Activated CD4-positive, alpha-beta T cell treated with anti-CD3 and anti-CD28 coated beads, Interleukin-10, Interleukin-2, amounts not matched to agents 100 ng/mL and 50 ng/mL, durations not matched to agents 16 hours and 8 hours (primary cell): Measurements from ENCODE around the gene FAM83C.

Experiments
- DNase-seq: peaks from one replicate; pipeline ENCODE4 v3.0.0-alpha.2; 2020

Gene FAM83C

GRCh38 chr20:35291654-35292503 lies at the start of gene FAM83C:
TSS of gene FAM83C (minus strand) at chr20:35292425. CDS start at chr20:35292304, 121 bp downstream.
- DNase-seq: no peak

DNA sequence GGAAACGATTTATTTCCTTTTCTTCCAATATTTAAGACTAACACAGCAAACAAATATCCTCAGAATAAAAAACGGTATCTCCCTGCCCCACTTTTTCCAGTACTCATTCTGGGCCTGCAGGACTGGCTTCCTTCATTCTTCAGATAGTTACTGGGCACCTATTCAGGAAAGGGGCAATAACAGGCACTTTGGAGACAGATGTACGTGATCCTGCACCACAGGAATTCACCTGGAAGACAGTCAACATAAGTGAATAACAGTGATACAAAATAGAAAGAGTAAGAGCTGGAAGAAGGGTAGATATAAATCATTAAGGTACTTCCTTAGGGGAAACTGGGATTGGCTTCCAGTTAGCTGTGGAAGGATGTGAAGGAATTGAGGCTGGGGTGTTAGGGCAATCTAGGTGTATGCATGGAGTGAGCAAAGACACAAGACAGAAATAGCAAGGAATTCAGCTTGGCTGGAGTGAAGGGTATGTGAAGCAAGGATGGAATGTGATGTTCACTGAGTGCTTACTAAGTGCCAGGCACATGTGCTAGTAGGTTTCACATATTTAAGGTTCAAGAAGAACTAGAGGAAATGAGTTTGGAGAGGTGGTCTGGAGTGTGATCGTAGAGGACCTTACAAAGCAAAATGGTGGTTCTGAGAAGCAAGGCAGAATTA lies 49.3 kb upstream of the FAM83C start:
- no peak for DNase-seq

DNA sequence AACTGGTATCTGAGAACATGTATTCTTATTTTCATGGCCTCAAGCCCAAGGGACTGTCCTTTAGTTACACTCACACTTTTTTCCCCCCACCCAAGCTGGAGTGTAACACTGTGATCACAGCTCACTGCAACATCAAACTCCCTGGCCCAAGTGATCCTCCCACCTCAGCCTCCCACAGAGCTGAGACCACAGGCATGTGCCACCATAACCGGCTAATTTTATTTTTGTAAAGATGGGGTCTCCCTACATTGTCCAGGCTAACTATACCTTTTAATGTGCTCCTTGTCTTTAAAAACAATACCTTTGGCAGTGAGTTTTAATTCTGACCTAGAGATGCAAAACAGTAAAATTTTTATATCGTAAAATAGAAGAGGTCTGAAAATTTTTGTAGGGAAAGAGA lies 48.2 kb upstream of the FAM83C start:
- DNase-seq: no peak

DNA sequence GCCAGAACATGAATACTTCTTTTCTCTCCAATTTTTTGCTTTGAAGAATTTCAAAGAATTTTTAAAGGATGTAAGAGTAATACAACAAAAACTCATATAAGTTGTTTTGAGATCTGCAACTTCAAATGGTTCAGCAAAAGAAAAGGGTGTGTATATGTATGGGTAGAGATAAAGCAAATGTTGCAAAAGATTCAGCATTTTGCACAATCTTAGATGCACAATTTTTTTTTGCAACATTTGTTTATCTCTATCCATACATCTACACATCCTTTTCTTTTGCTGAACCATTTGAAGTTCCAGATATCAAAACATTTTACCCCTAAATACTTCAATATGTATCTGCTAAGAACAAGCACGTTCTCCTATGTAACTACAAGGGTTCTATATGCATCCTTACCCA lies 47.4 kb upstream of the FAM83C start:
- no peak for DNase-seq

DNA sequence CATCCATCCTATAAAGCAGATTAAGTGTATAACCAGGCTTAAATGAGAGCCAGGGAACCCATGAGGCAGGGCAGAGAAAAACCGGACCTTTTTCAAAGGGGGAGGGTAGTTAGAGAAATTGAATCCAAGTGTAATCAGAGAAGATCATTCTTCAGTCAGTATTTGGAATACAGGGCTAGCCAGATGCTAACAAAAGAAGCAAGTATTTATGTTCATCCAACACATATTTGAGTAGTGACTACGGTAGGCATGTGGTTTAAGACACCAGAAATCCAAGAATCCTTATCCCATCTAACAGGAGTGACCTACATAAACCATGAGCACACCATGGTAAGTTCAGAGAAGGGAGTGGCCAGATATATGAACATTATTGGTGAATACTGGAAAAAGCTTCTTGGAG lies 46.8 kb upstream of the FAM83C start:
- DNase-seq: no peak

DNA sequence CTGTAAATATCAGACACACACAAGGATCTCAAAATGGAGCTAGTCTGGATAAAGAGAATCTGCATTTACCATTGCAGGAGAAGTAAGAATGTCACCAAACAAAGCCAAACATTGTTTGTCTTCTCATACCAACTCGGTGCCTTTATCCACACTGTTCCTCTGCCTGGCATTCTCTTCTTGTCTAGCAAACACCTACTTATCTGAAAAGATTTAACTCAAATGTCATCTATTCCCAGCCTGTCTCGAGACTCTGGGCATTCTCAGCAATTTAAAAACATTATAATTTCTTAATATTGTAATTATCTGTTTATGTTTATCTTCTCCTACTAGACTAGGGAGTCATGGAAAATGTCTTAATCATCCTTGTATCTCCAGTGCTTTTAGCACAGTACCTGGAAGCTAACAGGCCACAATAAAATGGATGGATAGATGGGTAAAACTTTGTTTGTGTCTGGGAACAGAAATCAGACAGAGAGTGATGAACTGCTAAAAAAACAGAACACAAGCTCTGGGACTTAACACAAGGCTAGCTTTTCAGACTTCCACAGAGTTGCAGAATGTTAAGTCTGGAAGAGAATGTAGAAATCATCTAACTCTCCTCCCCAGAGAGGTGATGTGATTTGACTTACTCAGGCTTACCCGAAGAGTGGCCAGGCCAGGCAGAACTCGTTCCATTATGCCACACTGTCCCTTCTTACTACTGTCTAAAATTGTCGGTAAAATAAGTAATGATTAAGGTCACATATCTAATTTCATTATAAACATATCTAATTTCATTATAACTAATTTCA lies 42.3 kb upstream of the FAM83C start:
- no peak for DNase-seq

DNA sequence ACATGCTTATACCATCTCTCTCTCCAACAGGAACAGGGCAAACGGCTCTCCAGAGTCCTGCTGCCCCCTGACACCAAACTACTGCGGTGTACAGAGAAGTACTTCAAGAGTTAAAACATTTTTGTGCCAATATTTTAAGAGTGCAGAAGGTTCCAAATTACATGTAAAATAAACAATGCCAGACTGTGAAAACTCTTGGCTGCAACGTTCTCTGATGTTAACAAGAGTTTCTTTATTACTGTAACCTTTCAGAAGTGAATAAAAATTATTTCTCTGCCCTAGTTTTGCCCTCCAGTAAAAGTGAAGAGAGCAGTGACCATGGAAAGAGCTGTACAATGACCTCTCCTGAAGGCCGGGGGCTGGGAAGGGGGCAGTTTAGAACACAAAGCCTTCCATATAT lies 41.4 kb upstream of the FAM83C start:
- DNase-seq: no peak

- DNase-seq: no peak
These were observed 40.4 kb upstream of the FAM83C start for GRCh38 chr20:35332540-35333200.

GRCh38 chr20:35329435-35330139 lies 37.4 kb upstream of the FAM83C start:
- peak; percentile 81 for DNase-seq

DNA sequence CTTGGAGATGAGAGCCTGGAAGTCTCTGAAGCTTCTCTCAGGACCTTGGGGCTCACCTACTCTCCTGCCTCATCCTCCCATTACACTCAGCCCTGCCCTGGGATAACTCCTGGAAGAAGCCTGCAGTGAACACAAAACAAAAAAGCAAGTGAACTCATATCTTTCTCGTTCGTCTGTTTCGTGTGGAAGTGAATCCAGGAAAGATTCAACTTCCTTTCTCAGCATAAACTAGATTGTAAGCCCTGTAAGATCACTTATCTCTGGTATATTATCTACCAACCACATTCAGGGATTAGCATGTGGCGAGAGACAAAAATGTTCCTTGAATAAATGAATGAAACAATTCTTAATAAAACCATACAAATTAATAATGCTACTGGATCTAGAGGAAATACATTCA lies 36.5 kb upstream of the FAM83C start:
- no peak for DNase-seq

DNA sequence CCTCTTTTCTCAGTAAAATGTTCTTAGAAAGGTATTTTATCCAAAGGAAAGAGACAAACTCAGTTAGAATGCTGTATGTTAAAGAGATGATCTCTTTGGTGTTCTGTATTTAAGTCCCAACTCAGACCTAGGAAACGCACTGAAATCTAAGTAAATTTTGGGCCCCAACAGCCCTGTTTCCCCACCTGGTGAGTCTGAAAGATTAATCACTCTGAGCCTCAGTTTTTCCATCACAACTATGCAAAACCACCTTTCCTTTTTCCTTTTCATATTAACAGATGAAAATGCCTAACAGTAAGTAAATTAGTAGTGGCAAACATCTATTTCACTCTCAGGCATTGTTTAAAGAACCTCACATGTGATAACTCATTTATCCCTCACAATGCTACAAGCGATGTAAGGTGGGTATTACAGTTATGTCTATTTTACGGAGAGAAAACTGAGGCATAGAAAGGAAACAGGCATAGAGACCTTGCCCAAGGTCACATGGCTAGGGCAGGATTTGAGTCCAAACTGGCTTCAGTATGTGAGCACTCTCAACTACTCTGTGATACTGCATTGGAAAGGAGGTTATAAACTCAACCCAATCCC lies 36.0 kb upstream of the FAM83C start:
- DNase-seq: no peak

GRCh38 chr20:35327074-35327976 lies 35.1 kb upstream of the FAM83C start:
- DNase-seq: no peak

DNA sequence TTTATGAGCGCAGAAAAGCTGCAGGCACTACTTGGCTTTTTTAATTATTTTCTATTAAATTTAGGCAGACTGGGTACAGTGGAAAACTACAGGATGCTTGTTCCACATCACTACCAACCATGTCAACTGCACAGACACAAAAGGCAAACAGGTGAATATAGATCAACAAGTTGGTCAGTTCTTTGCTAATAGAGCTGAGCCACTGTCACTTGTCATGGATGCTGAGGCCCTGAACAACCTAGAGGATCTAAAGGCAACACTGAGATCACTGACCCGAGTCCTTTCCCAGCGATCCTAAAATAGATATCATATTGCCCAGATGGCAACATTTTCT lies 34.5 kb upstream of the FAM83C start:
- no peak for DNase-seq

- DNase-seq: no peak
These were observed 34.0 kb upstream of the FAM83C start for GRCh38 chr20:35326021-35326739.

DNA sequence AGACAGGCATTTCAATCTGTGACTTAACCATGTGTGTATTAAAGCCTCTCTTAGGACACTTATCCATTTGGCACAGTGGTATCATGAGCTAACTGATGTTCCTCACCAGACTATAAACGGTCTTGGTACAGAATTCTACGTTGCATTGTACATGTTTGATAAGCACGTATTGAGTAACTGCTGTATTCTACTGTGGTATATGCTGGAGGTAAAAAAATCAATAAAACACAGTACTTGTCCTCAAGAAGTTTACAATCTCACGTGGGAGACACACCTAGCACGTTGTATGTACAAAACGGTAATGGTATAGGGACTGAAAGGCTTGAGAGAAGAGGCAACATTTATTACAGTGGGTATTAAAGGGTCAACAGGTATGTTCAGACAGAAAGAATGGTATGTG lies 33.2 kb upstream of the FAM83C start:
- DNase-seq: no peak

- no peak for DNase-seq
These were observed 28.3 kb upstream of the FAM83C start for GRCh38 chr20:35320396-35321126.

GRCh38 chr20:35319871-35320197 lies 27.6 kb upstream of the FAM83C start:
- no peak for DNase-seq

DNA sequence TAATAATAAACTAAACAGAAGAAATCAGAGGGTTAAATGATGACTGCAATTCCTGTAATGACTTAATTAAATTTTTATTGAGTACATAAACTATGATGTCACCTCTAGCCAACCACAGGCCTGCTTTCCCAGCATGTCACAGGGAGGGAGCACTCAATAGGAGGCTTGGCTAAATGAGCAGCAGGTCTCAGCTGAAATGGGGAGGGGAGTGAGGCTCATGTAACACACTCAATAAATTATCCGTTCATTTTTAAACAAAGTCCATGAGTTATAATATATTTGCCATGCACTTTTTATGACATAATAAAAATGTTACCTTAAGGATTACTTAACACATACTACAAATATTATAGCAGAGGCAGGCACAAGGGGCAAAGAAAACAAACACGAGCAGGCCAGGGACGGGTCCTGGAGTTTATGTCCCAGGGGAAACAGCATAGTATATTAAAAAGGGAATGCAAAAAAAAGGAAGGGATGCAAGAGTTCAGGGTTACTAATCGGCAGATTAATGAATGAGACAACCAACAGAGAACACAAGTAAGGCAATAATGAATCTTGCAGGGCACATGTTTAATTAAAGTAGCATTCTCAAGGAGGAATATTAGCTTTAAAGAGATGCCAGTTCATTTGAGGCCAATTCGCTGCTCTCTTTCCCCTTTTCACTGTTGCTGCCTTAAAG lies 27.1 kb upstream of the FAM83C start:
- DNase-seq: no peak

DNA sequence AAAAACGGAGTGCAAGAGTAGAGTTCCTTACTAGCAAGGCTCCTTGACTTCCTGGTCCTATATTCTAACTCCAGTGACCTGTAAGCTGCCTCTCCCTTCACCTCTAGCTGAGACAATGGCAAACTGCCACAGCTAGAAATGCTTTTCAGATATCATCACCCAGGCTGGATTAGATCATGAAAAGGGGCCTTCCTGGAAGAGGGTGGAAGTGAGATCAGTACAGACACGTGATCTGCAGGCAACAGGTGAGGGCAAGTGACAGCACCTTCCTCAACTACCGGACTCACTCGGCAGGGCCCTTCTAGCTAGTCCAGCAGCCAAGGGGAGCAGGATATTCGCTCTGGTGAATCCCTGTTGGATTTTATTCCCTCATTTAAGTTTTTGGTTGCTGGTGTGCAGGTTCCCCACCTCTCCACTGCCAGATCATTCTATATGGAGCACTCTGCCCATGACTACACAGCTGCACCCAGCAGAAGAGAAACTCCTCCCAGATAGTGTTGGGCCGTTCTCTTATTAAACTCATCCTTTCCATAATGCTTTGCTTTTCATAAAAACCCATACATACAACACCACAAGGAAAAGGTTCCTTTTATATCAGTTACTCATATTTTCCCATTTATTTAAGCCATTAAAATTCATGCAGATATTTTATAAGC lies 26.4 kb upstream of the FAM83C start:
- DNase-seq: peak; percentile 63
